PFSK-1 (cell line): Measurements from ENCODE around the gene NCOR2.

Source experiments
- FOXP2 ChIP-seq: optimal IDR thresholded peaks from 2 replicates; pipeline ENCODE3; 2011; ENCODE audit warnings: borderline replicate concordance, control low read depth, inconsistent platforms; ENCODE audit not compliant: insufficient read depth; ENCODE audit errors: extremely low read length, extremely low read depth
- POLR2AphosphoS5 ChIP-seq: IDR thresholded peaks from 2 replicates; pipeline ENCODE4 v1.6.1; 2012; ENCODE audit warnings: low read depth, mild to moderate bottlenecking, control low read depth, low read length, moderate library complexity
- SIN3A ChIP-seq: IDR thresholded peaks from 2 replicates; pipeline ENCODE4 v1.6.1; 2012; ENCODE audit warnings: mild to moderate bottlenecking, low read length, moderate library complexity, borderline replicate concordance; ENCODE audit not compliant: insufficient read depth
- TAF1 ChIP-seq: IDR thresholded peaks from 2 replicates; pipeline ENCODE4 v1.6.1; 2012; ENCODE audit warnings: low read length, control low read depth, borderline replicate concordance; ENCODE audit not compliant: insufficient read depth
- TF ChIP-seq, protein P1 (sequence below), 2 experiments: IDR thresholded peaks; 2 replicates each; pipeline versions ENCODE4 v1.6.1 to v1.8.0; 2011 to 2012; ENCODE audit warnings: low read depth in 2 of 2, low read length in 2 of 2, control low read depth in 1 of 2, inconsistent platforms in 1 of 2, mild to moderate bottlenecking in 1 of 2, moderate library complexity in 1 of 2; ENCODE audit not compliant: insufficient read depth in 1 of 2

The NCOR2 gene

DNA sequence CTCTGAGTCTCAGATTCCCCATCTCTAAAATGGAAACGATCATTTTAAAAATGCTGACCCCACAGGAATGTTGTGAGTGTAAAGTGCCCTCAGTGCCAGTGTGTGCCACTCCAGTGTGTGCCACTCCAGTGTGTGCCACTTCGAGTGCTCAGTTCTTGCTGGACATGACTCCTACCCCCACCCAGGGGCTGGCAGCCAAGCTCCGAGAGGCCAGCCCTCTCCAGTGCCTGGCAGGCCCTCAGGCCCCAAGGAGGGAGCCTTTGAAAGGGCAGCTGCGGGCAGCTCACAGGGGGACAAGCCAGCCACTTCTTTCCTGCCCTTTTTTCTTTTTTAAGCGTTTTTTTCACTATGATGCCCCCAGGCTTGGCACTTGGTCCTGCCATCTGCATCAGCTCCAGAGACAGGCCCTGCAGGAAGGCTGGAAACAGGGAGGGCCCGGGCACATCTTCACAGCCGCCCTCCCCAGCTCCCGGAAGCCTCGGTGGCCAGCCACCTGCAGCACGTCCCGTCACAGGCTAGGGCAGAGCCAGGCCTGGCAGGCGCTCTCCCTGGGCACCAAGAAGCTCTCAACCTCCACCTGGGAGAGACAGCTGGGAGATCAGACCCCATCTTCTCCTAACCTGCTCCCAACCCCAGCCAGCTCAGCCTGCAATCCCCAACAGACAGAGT is 29.8 kb downstream of the NCOR2 start:
- TF ChIP-seq TAF1, result no peak
- TF ChIP-seq SIN3A, result no peak
- TF ChIP-seq FOXP2, result no peak
- no peak for TF ChIP-seq POLR2AphosphoS5

DNA sequence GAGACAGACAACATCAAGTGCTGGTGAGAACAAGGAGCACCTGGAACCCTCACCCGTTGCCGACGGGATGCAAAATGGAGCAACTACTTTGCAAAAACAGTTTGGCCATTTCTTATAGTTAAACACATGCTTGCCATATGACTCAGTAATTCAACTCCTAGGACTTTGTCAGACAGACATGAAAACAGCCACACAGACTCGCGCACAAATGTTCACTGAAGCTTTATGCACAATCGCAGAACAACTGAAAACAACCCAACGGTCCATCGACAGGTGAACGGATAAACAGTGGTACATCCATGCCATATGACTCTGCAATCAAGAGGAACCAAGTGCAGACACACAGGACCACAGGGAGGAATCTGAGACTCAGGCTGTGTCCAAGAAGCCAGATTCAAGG is 30.8 kb downstream of the NCOR2 start:
- TF ChIP-seq FOXP2, result no peak
- TF ChIP-seq SIN3A, result no peak
- TF ChIP-seq, protein P1, sequence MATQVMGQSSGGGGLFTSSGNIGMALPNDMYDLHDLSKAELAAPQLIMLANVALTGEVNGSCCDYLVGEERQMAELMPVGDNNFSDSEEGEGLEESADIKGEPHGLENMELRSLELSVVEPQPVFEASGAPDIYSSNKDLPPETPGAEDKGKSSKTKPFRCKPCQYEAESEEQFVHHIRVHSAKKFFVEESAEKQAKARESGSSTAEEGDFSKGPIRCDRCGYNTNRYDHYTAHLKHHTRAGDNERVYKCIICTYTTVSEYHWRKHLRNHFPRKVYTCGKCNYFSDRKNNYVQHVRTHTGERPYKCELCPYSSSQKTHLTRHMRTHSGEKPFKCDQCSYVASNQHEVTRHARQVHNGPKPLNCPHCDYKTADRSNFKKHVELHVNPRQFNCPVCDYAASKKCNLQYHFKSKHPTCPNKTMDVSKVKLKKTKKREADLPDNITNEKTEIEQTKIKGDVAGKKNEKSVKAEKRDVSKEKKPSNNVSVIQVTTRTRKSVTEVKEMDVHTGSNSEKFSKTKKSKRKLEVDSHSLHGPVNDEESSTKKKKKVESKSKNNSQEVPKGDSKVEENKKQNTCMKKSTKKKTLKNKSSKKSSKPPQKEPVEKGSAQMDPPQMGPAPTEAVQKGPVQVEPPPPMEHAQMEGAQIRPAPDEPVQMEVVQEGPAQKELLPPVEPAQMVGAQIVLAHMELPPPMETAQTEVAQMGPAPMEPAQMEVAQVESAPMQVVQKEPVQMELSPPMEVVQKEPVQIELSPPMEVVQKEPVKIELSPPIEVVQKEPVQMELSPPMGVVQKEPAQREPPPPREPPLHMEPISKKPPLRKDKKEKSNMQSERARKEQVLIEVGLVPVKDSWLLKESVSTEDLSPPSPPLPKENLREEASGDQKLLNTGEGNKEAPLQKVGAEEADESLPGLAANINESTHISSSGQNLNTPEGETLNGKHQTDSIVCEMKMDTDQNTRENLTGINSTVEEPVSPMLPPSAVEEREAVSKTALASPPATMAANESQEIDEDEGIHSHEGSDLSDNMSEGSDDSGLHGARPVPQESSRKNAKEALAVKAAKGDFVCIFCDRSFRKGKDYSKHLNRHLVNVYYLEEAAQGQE (IDR thresholded peaks at IDR 0.05; ENCODE audit: insufficient read depth in 1 of 2, low read depth in 2 of 2, low read length in 2 of 2), result no peak
- TF ChIP-seq TAF1, result no peak
- no peak for TF ChIP-seq POLR2AphosphoS5

DNA sequence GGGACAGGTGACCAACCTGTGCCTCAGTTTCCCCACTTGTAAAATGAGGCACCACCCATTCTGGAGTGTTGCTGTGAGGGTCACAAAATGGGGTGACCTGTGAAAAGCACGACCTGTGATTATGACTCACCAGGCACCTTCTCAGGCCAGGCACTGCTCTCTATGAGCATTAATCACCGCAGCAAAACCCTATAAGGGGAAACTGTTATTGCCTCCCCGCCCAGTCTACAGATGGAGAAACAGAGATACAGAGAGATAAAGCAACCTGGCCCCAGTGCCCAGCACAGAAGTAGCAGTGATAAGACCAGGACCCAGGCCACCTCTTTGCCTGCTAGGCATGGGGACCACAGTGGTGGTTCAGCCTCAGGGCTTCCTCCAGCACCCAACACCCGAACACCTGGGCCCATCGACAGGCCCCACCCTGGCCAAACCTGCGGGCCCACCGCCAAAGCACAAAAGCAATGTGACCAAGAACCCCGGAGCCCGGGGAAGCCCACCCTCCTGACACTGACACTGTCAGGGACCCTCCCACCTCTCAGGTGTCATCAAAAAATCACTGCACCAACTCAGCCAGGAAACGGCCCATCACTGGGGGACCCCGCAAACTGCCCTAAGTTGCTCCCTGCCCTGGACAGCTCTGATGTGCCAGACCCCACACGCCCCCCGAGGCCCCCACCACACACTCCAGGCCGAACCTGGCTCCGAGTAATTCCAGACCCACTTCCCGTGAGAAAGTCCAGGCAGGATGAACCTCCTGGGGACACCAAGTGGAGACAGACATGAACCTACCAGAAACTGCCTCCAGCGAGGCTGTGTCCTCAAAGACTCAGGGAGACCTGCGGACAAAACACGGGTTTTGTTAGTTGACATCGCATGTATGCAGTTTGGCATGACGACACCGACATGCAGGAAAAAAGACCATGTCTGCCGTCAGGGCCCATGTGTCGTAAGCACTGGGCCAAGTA is 32.4 kb downstream of the NCOR2 start:
- TF ChIP-seq, protein P1 (IDR thresholded peaks at IDR 0.05; ENCODE audit: insufficient read depth in 1 of 2, low read depth in 2 of 2, low read length in 2 of 2), result no peak
- TF ChIP-seq POLR2AphosphoS5 (no peak), TAF1 (no peak), FOXP2 (no peak)

DNA sequence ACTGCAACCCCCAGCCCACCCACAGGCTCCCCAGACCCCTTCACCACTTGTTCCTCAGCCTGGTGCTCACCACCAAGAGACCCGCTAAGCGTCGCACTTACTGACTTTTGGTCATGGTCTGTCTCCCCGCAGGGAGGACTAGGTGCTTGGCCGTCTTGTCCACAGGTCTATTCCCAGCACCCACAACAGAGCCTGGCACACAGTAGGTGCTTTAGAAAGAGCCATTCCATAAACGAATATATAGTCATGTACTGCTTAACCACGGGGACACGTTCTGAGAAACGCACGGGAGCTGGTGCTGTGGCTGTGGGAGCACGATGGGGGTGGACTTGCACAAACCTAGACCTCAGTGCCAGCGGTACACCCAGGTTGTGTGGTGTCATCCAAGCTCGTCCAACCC is 34.0 kb downstream of the NCOR2 start:
- TF ChIP-seq TAF1 (no peak), FOXP2 (no peak), POLR2AphosphoS5 (no peak), SIN3A (no peak)
- TF ChIP-seq, protein P1 (IDR thresholded peaks at IDR 0.05; ENCODE audit: insufficient read depth in 1 of 2, low read depth in 2 of 2, low read length in 2 of 2), result no peak

DNA sequence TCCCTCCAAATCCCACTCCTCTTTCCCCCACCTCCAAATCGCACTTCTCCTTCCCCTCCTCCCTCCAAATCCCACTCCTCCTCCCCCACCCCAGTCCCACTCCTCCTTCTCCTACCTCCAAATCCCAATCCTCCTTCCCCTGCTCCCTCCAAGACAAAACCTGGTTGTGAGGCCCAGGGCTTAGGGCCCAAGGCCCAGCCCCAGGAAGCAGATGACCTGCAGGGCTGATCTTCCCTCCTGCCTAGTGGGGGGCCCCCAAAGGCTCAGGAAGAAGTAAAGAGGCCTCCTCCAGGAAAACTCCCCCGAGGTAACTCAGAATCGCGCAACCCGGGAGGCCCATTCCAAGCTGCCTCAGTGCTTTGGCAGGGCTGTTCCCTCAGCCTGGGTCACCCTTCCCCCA is 34.4 kb downstream of the NCOR2 start:
- TF ChIP-seq POLR2AphosphoS5 (no peak), FOXP2 (no peak), TAF1 (no peak), SIN3A (no peak)
- TF ChIP-seq, protein P1 (IDR thresholded peaks at IDR 0.05; ENCODE audit: insufficient read depth in 1 of 2, low read depth in 2 of 2, low read length in 2 of 2), result no peak
